ENCODE data around the gene GABRR2. TPM values are rescaled to one million over a fixed set of nuclear protein-coding genes. Genes with fewer than 3 reads are reported as not detected.

The GABRR2 gene
- total RNA-seq, 4 donors from 2014 or later: 0.70 to 6.6 (median 2.1) TPM

DNA sequence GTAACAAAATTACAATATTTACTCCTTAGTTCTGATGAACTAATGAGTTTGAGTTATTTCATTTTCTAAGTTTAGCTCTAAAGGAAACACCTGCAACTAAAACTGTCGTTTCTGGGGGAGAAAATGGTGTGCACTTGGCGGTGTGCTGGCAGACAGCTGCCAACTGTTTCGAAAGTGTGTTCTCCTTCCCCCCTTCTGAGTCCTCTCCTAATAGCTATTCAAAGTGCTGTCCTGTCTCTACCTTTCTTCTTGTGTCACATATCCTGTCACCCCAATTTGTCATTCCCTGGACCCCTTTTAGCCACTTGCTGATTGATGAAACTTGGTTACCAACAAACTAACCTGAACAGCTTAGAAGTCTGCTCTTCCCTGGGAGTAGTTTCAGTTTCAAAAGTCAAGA lies 42.3 kb upstream of the GABRR2 start:
- Histone ChIP-seq H3K4me1 (no peaks in the 10 kb centered on the region), H3K4me3 (peak overlapping the region in 3 of 4 donors; percentile 5 to 30 (median 21)), H3K36me3 (no peaks in the 10 kb centered on the region), H3K27ac (peak overlapping the region in 3 of 4 donors; percentile 49 to 73 (median 55)), H3K9me3 (no peaks in the 10 kb centered on the region), H3K27me3 (no peaks in the 10 kb centered on the region)
- no peak for TF ChIP-seq POLR2A (IDR thresholded peaks at IDR 0.05)
- TF ChIP-seq, protein P1, sequence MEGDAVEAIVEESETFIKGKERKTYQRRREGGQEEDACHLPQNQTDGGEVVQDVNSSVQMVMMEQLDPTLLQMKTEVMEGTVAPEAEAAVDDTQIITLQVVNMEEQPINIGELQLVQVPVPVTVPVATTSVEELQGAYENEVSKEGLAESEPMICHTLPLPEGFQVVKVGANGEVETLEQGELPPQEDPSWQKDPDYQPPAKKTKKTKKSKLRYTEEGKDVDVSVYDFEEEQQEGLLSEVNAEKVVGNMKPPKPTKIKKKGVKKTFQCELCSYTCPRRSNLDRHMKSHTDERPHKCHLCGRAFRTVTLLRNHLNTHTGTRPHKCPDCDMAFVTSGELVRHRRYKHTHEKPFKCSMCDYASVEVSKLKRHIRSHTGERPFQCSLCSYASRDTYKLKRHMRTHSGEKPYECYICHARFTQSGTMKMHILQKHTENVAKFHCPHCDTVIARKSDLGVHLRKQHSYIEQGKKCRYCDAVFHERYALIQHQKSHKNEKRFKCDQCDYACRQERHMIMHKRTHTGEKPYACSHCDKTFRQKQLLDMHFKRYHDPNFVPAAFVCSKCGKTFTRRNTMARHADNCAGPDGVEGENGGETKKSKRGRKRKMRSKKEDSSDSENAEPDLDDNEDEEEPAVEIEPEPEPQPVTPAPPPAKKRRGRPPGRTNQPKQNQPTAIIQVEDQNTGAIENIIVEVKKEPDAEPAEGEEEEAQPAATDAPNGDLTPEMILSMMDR (IDR thresholded peaks at IDR 0.05): no peak
- DNase-seq: peak in 2 of 3 donors; percentile 47 to 72

DNA sequence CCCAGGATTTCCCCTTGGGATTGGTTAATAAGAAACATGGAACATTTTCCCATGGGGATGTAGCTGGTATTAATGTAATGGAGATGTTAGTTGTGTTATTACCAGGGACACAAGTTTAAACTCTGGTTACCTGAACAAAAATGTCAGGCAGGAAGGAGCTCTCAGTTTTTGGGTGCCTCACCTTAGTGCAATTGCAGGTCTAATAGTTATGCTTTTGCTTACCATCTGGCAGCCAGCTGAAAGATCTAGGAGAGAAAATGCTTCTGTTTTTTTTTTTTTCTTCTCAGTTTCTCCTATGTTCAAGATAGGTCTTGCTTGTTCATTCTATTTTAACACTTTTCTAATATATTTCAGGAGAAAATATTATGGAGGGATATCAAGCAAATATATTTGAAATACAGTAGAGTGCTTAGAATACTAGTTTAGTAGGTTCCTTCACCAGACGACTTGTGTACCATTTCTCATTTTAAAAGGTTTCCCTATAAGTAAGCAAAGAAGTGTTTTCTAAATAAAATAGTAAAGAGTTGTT lies 41.6 kb upstream of the GABRR2 start:
- H3K36me3 ChIP-seq: no peaks in the 10 kb centered on the region
- no peak for TF ChIP-seq POLR2A (IDR thresholded peaks at IDR 0.05)
- TF ChIP-seq, protein P1 (IDR thresholded peaks at IDR 0.05): no peak
- no peak for DNase-seq
- no peaks in the 10 kb centered on the region for H3K9me3 ChIP-seq
- H3K27ac ChIP-seq: peak overlapping the region in 3 of 4 donors; percentile 11 to 73 (median 55)
- peaks cover 0 to under 1% (median 0%) of the 10 kb centered on the region in 4 donors for H3K4me1 ChIP-seq
- no peaks in the 10 kb centered on the region for H3K27me3 ChIP-seq
- no peak overlapping the region for H3K4me3 ChIP-seq

DNA sequence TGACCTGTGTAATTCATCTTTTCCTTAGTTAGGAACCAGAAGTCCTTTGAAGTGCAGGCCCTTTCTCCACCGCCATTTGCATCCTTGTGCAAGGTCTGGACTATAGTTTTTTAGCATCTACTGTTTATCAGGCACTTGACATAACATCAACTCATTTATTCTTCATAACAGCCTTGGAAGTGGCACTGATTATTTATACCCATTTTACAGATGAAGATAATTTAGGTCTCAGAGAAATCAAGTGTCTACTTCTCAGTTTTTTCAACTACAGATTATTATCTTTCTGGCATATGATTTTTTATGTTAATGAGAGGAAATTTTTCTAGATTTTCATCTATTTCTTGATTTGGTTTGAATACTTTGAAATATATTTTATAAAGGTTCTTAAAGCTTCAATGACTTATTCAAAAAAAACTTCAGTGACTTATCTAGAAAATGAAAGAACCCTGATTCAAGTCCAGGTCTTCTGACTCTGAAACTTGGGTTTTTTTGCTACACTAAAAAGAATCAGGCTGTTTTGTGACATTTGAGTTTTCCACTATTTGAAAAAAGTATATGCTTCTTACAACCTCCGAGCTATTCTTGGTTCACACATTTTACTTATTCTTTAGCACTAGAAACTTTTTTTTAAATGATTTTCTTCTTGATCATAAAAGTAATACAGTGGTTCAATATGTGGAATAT lies 40.6 kb upstream of the GABRR2 start:
- no peaks in the 10 kb centered on the region for H3K36me3 ChIP-seq
- H3K4me3 ChIP-seq: no peak overlapping the region
- no peak for TF ChIP-seq POLR2A (IDR thresholded peaks at IDR 0.05)
- TF ChIP-seq, protein P1 (IDR thresholded peaks at IDR 0.05): no peak
- H3K27ac ChIP-seq: peak overlapping the region in 1 of 4 donors; percentile 73
- no peaks in the 10 kb centered on the region for H3K27me3 ChIP-seq
- no peaks in the 10 kb centered on the region for H3K9me3 ChIP-seq
- H3K4me1 ChIP-seq: peaks cover 0 to 9% (median 1%) of the 10 kb centered on the region in 4 donors
- DNase-seq: no peak

DNA sequence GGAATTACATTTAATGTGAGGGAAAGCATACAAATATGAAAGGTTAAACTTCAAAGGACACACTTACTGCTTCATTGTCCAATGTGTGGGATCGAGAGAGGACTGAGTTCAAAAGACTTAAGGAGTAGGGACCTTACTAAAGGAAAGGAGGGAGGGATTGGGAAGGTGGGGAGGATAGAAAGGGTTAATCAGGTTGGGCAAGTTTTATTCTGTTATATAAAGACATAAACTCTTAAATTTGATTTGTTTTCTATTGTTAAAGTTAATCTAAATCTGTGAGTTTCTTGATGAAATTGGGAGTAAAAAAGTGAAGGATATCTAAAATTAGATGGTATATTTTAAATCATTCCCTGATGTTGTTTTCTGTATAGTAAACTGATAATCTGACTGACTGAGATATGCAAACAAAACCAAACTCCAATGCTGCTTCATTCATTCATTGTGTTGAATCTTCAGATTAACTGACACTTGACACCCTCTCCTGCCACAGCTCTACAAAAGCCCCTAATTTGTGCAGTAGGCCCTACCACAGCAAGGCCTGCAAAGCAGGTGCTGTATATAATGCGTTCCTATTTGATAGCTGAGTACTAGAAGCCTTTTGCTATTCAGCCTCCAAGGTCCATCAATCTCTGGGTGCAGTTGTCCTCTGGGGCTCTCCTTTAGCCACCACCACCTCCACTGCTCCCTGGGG lies 38.7 kb upstream of the GABRR2 start:
- DNase-seq: no peak
- Histone ChIP-seq H3K27me3 (no peaks in the 10 kb centered on the region), H3K4me1 (peaks cover 0 to 27% (median 8%) of the 10 kb centered on the region in 4 donors), H3K4me3 (peak overlapping the region in 2 of 4 donors; percentile 68 to 91), H3K9me3 (no peaks in the 10 kb centered on the region), H3K36me3 (no peaks in the 10 kb centered on the region), H3K27ac (peak overlapping the region in 3 of 4 donors; percentile 95 to 99 (median 98))
- TF ChIP-seq, protein P1 (IDR thresholded peaks at IDR 0.05): no peak
- no peak for TF ChIP-seq POLR2A (IDR thresholded peaks at IDR 0.05)

DNA sequence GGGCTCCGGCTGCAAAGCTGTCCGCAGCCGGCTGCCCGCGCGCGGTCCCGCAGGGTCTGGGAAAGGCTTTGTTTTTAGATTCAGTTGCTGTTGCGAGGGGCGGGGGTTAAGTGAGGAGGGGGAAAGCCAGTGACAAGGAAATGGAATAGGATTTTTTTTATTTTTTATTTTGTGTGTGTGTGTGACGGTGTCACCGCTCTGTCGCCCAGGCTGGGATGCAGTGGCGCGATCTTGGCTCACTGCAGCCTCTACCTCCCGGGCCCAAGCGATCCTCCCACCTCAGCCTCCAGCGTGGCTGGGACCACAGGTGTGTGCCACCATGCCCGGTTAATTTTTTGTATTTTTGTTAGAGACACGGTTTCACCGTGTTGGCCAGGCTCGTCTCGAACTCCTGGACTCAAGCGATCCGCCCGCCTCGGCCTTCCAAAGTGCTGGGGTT lies 38.0 kb upstream of the GABRR2 start:
- no peak for DNase-seq
- no peaks in the 10 kb centered on the region for H3K9me3 ChIP-seq
- no peaks in the 10 kb centered on the region for H3K27me3 ChIP-seq
- peak overlapping the region; percentile 95 to 99 (median 98) for H3K27ac ChIP-seq
- TF ChIP-seq, protein P1 (IDR thresholded peaks at IDR 0.05): no peak
- no peak for TF ChIP-seq POLR2A (IDR thresholded peaks at IDR 0.05)
- peaks cover 0 to 32% (median 11%) of the 10 kb centered on the region in 4 donors for H3K4me1 ChIP-seq
- H3K36me3 ChIP-seq: no peaks in the 10 kb centered on the region
- H3K4me3 ChIP-seq: peak overlapping the region; percentile 68 to 98 (median 84)

Data from Peyer's patch (tissue), 4 donors.